MCF 10A (cell line): ENCODE results near the gene TMEM132E. TPM values are rescaled to one million over a fixed set of nuclear protein-coding genes. Genes with fewer than 3 reads are reported as not detected.

Source experiments
- BruUV-seq: library from RNA; stranded (reverse); fragments of 400-500 nt; replicated peaks from 2 replicates; lab custom pipeline; 2021; lab: Mats Ljungman, UMichigan
- CTCF ChIA-PET: fragments of 300-600 bp; sonication (Branson Sonifier 250); formaldehyde crosslinking; extraction: SDS; loops from one replicate; lab custom pipeline; 2021; ENCODE audit warnings: antibody characterized with exemption, inconsistent platforms; lab: Yijun Ruan, JAX
- POLR2A ChIA-PET: fragments of 300-600, 350-650 bp; sonication (Branson Sonifier 250); formaldehyde crosslinking; extraction: SDS; loops from one replicate; lab custom pipeline; 2020; ENCODE audit warnings: antibody characterized with exemption, inconsistent platforms; lab: Yijun Ruan, JAX
- DNase-seq: peaks from one replicate; pipeline ENCODE4 v3.0.0-alpha.2; 2018; ENCODE audit not compliant: unreplicated experiment
- H3K27ac Mint-ChIP-seq: one replicate; pipeline ENCODE4 v1.8.0; 2022; ENCODE audit warnings: mild to moderate bottlenecking, low read depth, mixed read lengths; ENCODE audit not compliant: unreplicated experiment
- H3K27me3 Mint-ChIP-seq: one replicate; pipeline ENCODE4 v1.8.0; 2022; ENCODE audit warnings: mixed read lengths; ENCODE audit not compliant: insufficient read depth, unreplicated experiment
- H3K36me3 Mint-ChIP-seq: one replicate; pipeline ENCODE4 v1.8.0; 2022; ENCODE audit warnings: mild to moderate bottlenecking, moderate library complexity, mixed read lengths; ENCODE audit not compliant: insufficient read depth, unreplicated experiment
- H3K4me1 Mint-ChIP-seq: one replicate; pipeline ENCODE4 v1.8.0; 2022; ENCODE audit warnings: mixed read lengths; ENCODE audit not compliant: insufficient read depth, unreplicated experiment
- H3K4me3 Mint-ChIP-seq: one replicate; pipeline ENCODE4 v1.8.0; 2022; ENCODE audit warnings: mild to moderate bottlenecking, moderate library complexity, mixed read lengths; ENCODE audit not compliant: unreplicated experiment
- H3K9me3 Mint-ChIP-seq: one replicate; pipeline ENCODE4 v1.8.0; 2022; ENCODE audit warnings: mixed read lengths; ENCODE audit not compliant: unreplicated experiment
- CTCF ChIP-seq: fragments of 200-600 bp; IDR thresholded peaks from one replicate; pipeline ENCODE4 v1.8.0; 2022; ENCODE audit warnings: antibody characterized with exemption, mild to moderate bottlenecking; ENCODE audit not compliant: unreplicated experiment
- intact Hi-C: fragments of 100-400 bp; cut with micrococcal nuclease; formaldehyde crosslinking; loops from 2 replicates; pipeline ENCODE4 v1.14.1; 2022
- total RNA-seq: library from RNA; stranded (reverse); gene quantifications from 2 replicates; pipeline ENCODE4 v1.2.3, GENCODE V29; 2022

The TMEM132E gene
- total RNA-seq, 1 experiment from 2014 or later, result not detected

- no peaks in the 10 kb centered on the region for H3K4me1 Mint-ChIP-seq
- H3K27ac Mint-ChIP-seq, result no peak overlapping the region
- H3K9me3 Mint-ChIP-seq, result peaks cover 4% of the 10 kb centered on the region
- H3K4me3 Mint-ChIP-seq, result no peak overlapping the region
- ChIA-PET POLR2A (no interaction called here), CTCF (no interaction called here)
- no peaks in the 10 kb centered on the region for H3K36me3 Mint-ChIP-seq
- intact Hi-C loops, result no loop called here
- no peak for DNase-seq
- H3K27me3 Mint-ChIP-seq, result no peaks in the 10 kb centered on the region
- BruUV-seq, result no TSS peak
- TF ChIP-seq CTCF, result no peak
Measured at GRCh38 chr17:34565713-34566112, 13.7 kb upstream of the TMEM132E start.

GRCh38 chr17:34566201-34566600 lies 13.2 kb upstream of the TMEM132E start:
- H3K27me3 Mint-ChIP-seq, result no peaks in the 10 kb centered on the region
- no peak overlapping the region for H3K4me3 Mint-ChIP-seq
- no peaks in the 10 kb centered on the region for H3K4me1 Mint-ChIP-seq
- no peak for TF ChIP-seq CTCF
- CTCF ChIA-PET, result interaction anchor here (0.6 kb wide), 1 partner anchor 552 kb away, joined by 4 read pairs; no protein-coding TSS in a partner anchor
- no TSS peak for BruUV-seq
- intact Hi-C loops, result no loop called here
- peaks cover 7% of the 10 kb centered on the region for H3K9me3 Mint-ChIP-seq
- POLR2A ChIA-PET, result no interaction called here
- no peaks in the 10 kb centered on the region for H3K36me3 Mint-ChIP-seq
- no peak for DNase-seq
- no peak overlapping the region for H3K27ac Mint-ChIP-seq

GRCh38 chr17:34566873-34567272 lies 12.5 kb upstream of the TMEM132E start:
- H3K36me3 Mint-ChIP-seq, result no peaks in the 10 kb centered on the region

More at GRCh38 chr17:34566873-34567272, 12.5 kb upstream of the TMEM132E start:
- ChIA-PET CTCF (interaction anchor here (0.6 to 0.7 kb wide), 2 partner anchors 185 to 552 kb away, joined by 3 to 4 read pairs; no protein-coding TSS in a partner anchor), POLR2A (no interaction called here)
- Mint-ChIP-seq H3K4me1 (no peaks in the 10 kb centered on the region), H3K27me3 (no peaks in the 10 kb centered on the region), H3K9me3 (peaks cover 12% of the 10 kb centered on the region), H3K27ac (no peak overlapping the region), H3K4me3 (no peak overlapping the region)
- DNase-seq, result no peak
- TF ChIP-seq CTCF, result no peak
- BruUV-seq, result no TSS peak
- intact Hi-C loops, result no loop called here
